ENCODE measurements around the gene SIGLEC9. TPM values are rescaled to one million over a fixed set of nuclear protein-coding genes. Genes with fewer than 3 reads are reported as not detected.

The SIGLEC9 gene
- total RNA-seq, 1 donor from 2014 or later: 0.82 TPM

GRCh38 chr19:51122112-51122981 lies 2.4 kb upstream of the SIGLEC9 start:
- TF ChIP-seq, protein P1, sequence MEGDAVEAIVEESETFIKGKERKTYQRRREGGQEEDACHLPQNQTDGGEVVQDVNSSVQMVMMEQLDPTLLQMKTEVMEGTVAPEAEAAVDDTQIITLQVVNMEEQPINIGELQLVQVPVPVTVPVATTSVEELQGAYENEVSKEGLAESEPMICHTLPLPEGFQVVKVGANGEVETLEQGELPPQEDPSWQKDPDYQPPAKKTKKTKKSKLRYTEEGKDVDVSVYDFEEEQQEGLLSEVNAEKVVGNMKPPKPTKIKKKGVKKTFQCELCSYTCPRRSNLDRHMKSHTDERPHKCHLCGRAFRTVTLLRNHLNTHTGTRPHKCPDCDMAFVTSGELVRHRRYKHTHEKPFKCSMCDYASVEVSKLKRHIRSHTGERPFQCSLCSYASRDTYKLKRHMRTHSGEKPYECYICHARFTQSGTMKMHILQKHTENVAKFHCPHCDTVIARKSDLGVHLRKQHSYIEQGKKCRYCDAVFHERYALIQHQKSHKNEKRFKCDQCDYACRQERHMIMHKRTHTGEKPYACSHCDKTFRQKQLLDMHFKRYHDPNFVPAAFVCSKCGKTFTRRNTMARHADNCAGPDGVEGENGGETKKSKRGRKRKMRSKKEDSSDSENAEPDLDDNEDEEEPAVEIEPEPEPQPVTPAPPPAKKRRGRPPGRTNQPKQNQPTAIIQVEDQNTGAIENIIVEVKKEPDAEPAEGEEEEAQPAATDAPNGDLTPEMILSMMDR (IDR thresholded peaks at IDR 0.05; ENCODE audit: unreplicated experiment): no peak
- no peaks in the 10 kb centered on the region for H3K9me3 Mint-ChIP-seq (ENCODE audit: unreplicated experiment)
- no peak overlapping the region for H3K4me3 Mint-ChIP-seq (ENCODE audit: unreplicated experiment)
- H3K27me3 Mint-ChIP-seq (ENCODE audit: unreplicated experiment): peaks cover 13% of the 10 kb centered on the region
- peaks cover 33% of the 10 kb centered on the region for H3K4me1 Mint-ChIP-seq (ENCODE audit: unreplicated experiment)
- H3K36me3 Mint-ChIP-seq (ENCODE audit: low read depth, unreplicated experiment): no peaks in the 10 kb centered on the region
- peak overlapping the region; percentile 48 for H3K27ac Mint-ChIP-seq (ENCODE audit: unreplicated experiment)
- no peak for DNase-seq (ENCODE audit: low spot score)

GRCh38 chr19:51123381-51123800 lies 1.3 kb upstream of the SIGLEC9 start:
- Mint-ChIP-seq H3K9me3 (ENCODE audit: unreplicated experiment) (no peaks in the 10 kb centered on the region), H3K36me3 (ENCODE audit: low read depth, unreplicated experiment) (no peaks in the 10 kb centered on the region), H3K4me3 (ENCODE audit: unreplicated experiment) (no peak overlapping the region), H3K27me3 (ENCODE audit: unreplicated experiment) (peaks cover 13% of the 10 kb centered on the region), H3K4me1 (ENCODE audit: unreplicated experiment) (peaks cover 43% of the 10 kb centered on the region), H3K27ac (ENCODE audit: unreplicated experiment) (no peak overlapping the region)
- no peak for DNase-seq (ENCODE audit: low spot score)
- TF ChIP-seq, protein P1 (IDR thresholded peaks at IDR 0.05; ENCODE audit: unreplicated experiment): no peak

- H3K36me3 Mint-ChIP-seq (ENCODE audit: low read depth, unreplicated experiment): no peaks in the 10 kb centered on the region
- no peak for DNase-seq (ENCODE audit: low spot score)
- TF ChIP-seq, protein P1 (IDR thresholded peaks at IDR 0.05; ENCODE audit: unreplicated experiment): no peak
- H3K4me1 Mint-ChIP-seq (ENCODE audit: unreplicated experiment): peaks cover 47% of the 10 kb centered on the region
- no peak overlapping the region for H3K4me3 Mint-ChIP-seq (ENCODE audit: unreplicated experiment)
- H3K9me3 Mint-ChIP-seq (ENCODE audit: unreplicated experiment): no peaks in the 10 kb centered on the region
- peaks cover 16% of the 10 kb centered on the region for H3K27me3 Mint-ChIP-seq (ENCODE audit: unreplicated experiment)
- H3K27ac Mint-ChIP-seq (ENCODE audit: unreplicated experiment): no peak overlapping the region
Measured at GRCh38 chr19:51123802-51124201, 904 bp upstream of the SIGLEC9 start.

- Mint-ChIP-seq H3K9me3 (ENCODE audit: unreplicated experiment) (no peaks in the 10 kb centered on the region), H3K36me3 (ENCODE audit: low read depth, unreplicated experiment) (no peaks in the 10 kb centered on the region), H3K4me1 (ENCODE audit: unreplicated experiment) (peaks cover 49% of the 10 kb centered on the region), H3K27ac (ENCODE audit: unreplicated experiment) (no peak overlapping the region), H3K4me3 (ENCODE audit: unreplicated experiment) (no peak overlapping the region), H3K27me3 (ENCODE audit: unreplicated experiment) (peaks cover 16% of the 10 kb centered on the region)
- TF ChIP-seq, protein P1 (IDR thresholded peaks at IDR 0.05; ENCODE audit: unreplicated experiment): no peak
- DNase-seq (ENCODE audit: low spot score): no peak
Measured at GRCh38 chr19:51124216-51124615, 490 bp upstream of the SIGLEC9 start.

- no peak for DNase-seq (ENCODE audit: low spot score)
- H3K4me1 Mint-ChIP-seq (ENCODE audit: unreplicated experiment): peaks cover 46% of the 10 kb centered on the region
Measured at GRCh38 chr19:51125421-51126075, 842 bp downstream of the SIGLEC9 start.

More at GRCh38 chr19:51125421-51126075, 842 bp downstream of the SIGLEC9 start:
- TF ChIP-seq, protein P1 (IDR thresholded peaks at IDR 0.05; ENCODE audit: unreplicated experiment): no peak
- H3K9me3 Mint-ChIP-seq (ENCODE audit: unreplicated experiment): no peaks in the 10 kb centered on the region
- no peak overlapping the region for H3K4me3 Mint-ChIP-seq (ENCODE audit: unreplicated experiment)
- H3K27me3 Mint-ChIP-seq (ENCODE audit: unreplicated experiment): peaks cover 11% of the 10 kb centered on the region
- no peak overlapping the region for H3K27ac Mint-ChIP-seq (ENCODE audit: unreplicated experiment)
- no peaks in the 10 kb centered on the region for H3K36me3 Mint-ChIP-seq (ENCODE audit: low read depth, unreplicated experiment)

All from endothelial cell (in vitro differentiated cells).